Stimulated activated CD8-positive, alpha-beta memory T cell treated with anti-CD3 and anti-CD28 coated beads, Interleukin-2, amount 100 ng/mL, for 1 hour (primary cell): ENCODE data around the gene KIFC3.

ENCODE experiments used
- DNase-seq, 2 donors: peaks; one replicate each; pipeline ENCODE4 v3.0.0-alpha.2; 2020; ENCODE audit warnings: low read depth in 2 of 2

Gene KIFC3

GRCh38 chr16:57765160-57765728, 37.0 kb downstream of the KIFC3 start:
- no peak for DNase-seq

- DNase-seq: no peak
These were observed 37.7 kb downstream of the KIFC3 start for GRCh38 chr16:57764341-57765159.

- DNase-seq: no peak
These were observed 38.3 kb downstream of the KIFC3 start for GRCh38 chr16:57764006-57764340.

GRCh38 chr16:57763285-57764005, 38.8 kb downstream of the KIFC3 start:
- no peak for DNase-seq

GRCh38 chr16:57762365-57763040, 39.8 kb downstream of the KIFC3 start:
- no peak for DNase-seq

GRCh38 chr16:57761957-57762356, 40.3 kb downstream of the KIFC3 start:
- DNase-seq: no peak

- no peak for DNase-seq
These were observed 41.0 kb downstream of the KIFC3 start for GRCh38 chr16:57761301-57761700.

GRCh38 chr16:57760357-57761160, 41.7 kb downstream of the KIFC3 start:
- DNase-seq: no peak

- DNase-seq: no peak
These were observed 42.5 kb downstream of the KIFC3 start for GRCh38 chr16:57759541-57760356.

GRCh38 chr16:57759131-57759530, 43.2 kb downstream of the KIFC3 start:
- DNase-seq: no peak

GRCh38 chr16:57758331-57759117, 43.8 kb downstream of the KIFC3 start:
- no peak for DNase-seq

GRCh38 chr16:57757883-57758282, 44.4 kb downstream of the KIFC3 start:
- DNase-seq: no peak

- DNase-seq: peak; percentile 74 to 78
These were observed 44.9 kb downstream of the KIFC3 start for GRCh38 chr16:57757326-57757786.

GRCh38 chr16:57756424-57757325, 45.6 kb downstream of the KIFC3 start:
- no peak for DNase-seq

- DNase-seq: no peak
These were observed 46.4 kb downstream of the KIFC3 start for GRCh38 chr16:57755726-57756423.

GRCh38 chr16:57755061-57755684, 47.1 kb downstream of the KIFC3 start:
- DNase-seq: no peak

- DNase-seq: no peak
These were observed 47.8 kb downstream of the KIFC3 start for GRCh38 chr16:57754354-57755060.
